Measurements from ENCODE around the gene FBXO2.

The FBXO2 gene, protein sequence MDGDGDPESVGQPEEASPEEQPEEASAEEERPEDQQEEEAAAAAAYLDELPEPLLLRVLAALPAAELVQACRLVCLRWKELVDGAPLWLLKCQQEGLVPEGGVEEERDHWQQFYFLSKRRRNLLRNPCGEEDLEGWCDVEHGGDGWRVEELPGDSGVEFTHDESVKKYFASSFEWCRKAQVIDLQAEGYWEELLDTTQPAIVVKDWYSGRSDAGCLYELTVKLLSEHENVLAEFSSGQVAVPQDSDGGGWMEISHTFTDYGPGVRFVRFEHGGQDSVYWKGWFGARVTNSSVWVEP

DNA sequence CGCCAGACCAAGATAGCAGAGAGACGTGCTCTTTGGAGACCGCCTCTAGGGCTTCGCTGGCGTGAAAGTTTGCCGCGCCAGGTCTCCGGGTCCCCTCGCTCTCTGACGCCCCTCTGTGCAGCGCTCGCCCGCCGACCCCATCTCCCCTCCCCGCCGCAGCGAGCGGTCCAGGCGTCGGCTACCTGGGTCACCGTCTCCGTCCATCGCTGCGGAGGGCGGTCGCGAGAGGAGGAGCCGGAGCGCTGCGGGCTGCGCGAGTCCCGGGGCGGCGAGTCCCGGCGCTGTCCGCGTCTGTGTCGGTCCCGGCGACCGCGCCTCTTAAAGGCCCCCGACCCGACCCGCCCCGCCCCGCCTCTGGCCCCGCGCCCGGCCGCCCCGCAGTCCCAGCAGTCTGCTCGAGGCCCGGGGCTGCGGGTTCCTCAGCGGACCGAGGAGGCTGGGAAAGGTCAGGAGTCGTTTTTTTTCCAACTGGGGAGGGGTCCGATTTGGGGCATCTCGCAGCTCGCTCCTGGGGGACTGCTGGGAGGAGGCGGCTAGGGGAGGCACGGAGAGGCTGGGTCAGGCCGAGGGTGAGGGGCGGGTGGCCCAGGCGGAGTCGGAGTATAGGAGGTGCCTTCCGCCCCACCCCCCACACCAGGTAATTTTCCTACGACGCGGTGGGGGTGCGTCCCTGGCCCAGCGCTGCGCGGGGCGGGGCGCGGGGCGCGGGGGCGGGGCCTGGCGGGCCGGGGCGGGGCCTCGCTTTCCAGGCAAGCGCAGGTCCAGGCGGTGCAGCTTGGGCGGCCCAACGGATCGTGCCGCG, at the start of gene FBXO2, which contains the start of gene FBXO44:
FBXO2 (minus strand) TSS at position 293 of the 802 bp plus-strand sequence; CDS start at position 204, 89 bp downstream.
FBXO44 (plus strand) TSS at position 741 of the 802 bp plus-strand sequence. CDS start 959 bp downstream, outside the sequence.
- peak; percentile 71 for DNase-seq (ENCODE audit: extremely low spot score)
- ChIA-PET POLR2A (interaction anchor here (1.1 kb wide), 1 partner anchor 10 kb away, joined by 4 read pairs; the partner anchor contains the start of gene FBXO6), CTCF (interaction anchor here (1.8 kb wide), 1 partner anchor 65 kb away, joined by 6 read pairs; no protein-coding TSS in a partner anchor)
- no peak for TF ChIP-seq SUZ12 (IDR thresholded peaks at IDR 0.05)
- TF ChIP-seq ARNT (IDR thresholded peaks at IDR 0.05): no peak
- no peak for TF ChIP-seq BHLHE40 (IDR thresholded peaks at IDR 0.05; ENCODE audit: borderline replicate concordance)
- TF ChIP-seq HDGF (IDR thresholded peaks at IDR 0.05; ENCODE audit: borderline replicate concordance): no peak

DNA sequence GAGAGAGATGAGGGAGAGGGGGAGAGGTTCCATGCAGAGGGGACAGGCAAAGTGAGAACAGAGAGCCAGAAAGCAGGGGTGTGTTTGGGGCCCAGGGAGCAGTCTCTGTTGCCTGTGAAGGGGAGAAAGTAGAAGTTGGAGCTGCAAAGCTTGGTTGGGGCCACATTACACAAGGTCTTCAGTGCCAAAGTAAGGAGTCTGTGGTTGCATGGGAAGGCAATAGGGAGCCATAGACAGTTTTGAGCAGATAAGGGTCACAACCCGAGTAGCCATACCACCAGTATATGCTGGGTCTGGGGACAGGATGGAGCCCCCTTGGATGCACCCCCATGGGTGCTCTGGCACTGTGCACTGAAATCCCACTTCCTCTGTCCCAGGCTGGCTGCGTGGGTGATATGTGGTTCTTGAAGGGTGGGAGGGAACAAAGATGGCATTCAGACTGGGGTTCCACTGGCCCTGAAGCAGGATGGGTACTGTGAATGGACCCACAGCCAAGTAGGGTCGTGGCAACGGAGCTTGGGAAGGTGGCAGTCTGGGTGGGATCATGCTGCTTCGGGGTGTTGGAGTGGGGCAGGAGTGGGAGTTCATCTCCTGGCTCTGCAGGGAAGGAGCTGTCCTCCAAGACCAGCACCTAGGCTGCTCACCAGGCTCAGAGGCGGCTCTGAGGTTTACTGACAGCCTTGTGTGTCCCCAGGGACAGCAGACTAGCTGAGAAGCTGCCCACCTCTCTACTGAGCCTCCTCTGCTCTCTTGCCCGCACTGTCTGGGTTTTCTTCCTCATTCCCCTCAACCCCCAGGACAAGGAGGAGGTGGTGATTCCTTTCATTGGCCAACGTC, 49.3 kb upstream of the FBXO2 start:
- no peak for DNase-seq (ENCODE audit: extremely low spot score)
- ChIA-PET POLR2A (no interaction called here), CTCF (interaction anchor here (0.6 kb wide), 1 partner anchor 101 kb away, joined by 3 read pairs; no protein-coding TSS in a partner anchor)
- no peak for TF ChIP-seq SUZ12 (IDR thresholded peaks at IDR 0.05)
- no peak for TF ChIP-seq TARDBP (IDR thresholded peaks at IDR 0.05)
- no peak for TF ChIP-seq FOXM1 (IDR thresholded peaks at IDR 0.05; ENCODE audit: borderline replicate concordance)
- TF ChIP-seq SP1 (IDR thresholded peaks at IDR 0.05): no peak
- TF ChIP-seq, protein P1, sequence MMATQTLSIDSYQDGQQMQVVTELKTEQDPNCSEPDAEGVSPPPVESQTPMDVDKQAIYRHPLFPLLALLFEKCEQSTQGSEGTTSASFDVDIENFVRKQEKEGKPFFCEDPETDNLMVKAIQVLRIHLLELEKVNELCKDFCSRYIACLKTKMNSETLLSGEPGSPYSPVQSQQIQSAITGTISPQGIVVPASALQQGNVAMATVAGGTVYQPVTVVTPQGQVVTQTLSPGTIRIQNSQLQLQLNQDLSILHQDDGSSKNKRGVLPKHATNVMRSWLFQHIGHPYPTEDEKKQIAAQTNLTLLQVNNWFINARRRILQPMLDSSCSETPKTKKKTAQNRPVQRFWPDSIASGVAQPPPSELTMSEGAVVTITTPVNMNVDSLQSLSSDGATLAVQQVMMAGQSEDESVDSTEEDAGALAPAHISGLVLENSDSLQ (IDR thresholded peaks at IDR 0.05): no peak
- TF ChIP-seq CTBP1 (IDR thresholded peaks at IDR 0.05; ENCODE audit: borderline replicate concordance): no peak
- no peak for TF ChIP-seq ZNF384 (IDR thresholded peaks at IDR 0.05)
- TF ChIP-seq FOXK2 (IDR thresholded peaks at IDR 0.05): no peak
- TF ChIP-seq ELF4 (IDR thresholded peaks at IDR 0.05): no peak
- TF ChIP-seq HDGF (IDR thresholded peaks at IDR 0.05; ENCODE audit: borderline replicate concordance): no peak
- TF ChIP-seq ARNT (IDR thresholded peaks at IDR 0.05): no peak
- TF ChIP-seq BHLHE40 (IDR thresholded peaks at IDR 0.05; ENCODE audit: borderline replicate concordance): no peak
- TF ChIP-seq L3MBTL2 (conservative IDR thresholded peaks at IDR 0.05): no peak

DNA sequence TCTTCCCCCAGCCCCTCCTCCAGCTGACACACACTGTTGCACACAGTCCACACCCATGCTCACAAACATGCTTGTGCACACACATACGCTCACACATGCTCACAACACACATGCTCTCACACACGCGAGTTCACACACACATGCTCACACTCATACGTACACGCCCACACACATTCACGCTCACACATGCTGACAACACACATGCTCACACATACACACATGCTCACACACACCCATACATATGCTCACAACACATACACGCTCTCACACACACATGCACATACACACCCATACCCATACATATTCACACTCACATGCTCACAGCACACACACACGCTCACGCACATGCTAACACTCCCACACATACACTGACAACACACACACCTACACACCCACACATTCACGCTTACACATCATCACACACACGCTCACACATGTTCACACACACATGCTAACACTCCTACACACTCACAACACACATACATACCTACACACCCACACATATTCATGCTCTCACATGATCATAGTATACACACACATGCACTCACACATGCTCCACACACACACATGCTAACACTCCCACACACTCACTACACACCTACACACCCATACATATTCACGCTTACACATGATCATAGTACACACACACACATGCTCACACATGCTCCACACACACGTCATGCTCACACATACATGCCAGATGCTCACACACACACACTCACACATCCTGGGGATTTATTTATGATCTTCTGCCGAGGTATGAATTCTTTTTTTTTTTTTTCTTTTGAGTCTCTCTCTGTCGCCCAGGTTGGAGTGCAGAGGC, 48.0 kb upstream of the FBXO2 start:
- DNase-seq (ENCODE audit: extremely low spot score): no peak
- ChIA-PET POLR2A (no interaction called here), CTCF (no interaction called here)
- no peak for TF ChIP-seq SP1 (IDR thresholded peaks at IDR 0.05)
- TF ChIP-seq FOXK2 (IDR thresholded peaks at IDR 0.05): no peak
- TF ChIP-seq, protein P1 (IDR thresholded peaks at IDR 0.05): no peak
- no peak for TF ChIP-seq LEF1 (IDR thresholded peaks at IDR 0.05; ENCODE audit: borderline replicate concordance)
- no peak for TF ChIP-seq ELF4 (IDR thresholded peaks at IDR 0.05)
- peak; percentile 46; the same call in 1 of the 2 replicates for TF ChIP-seq TARDBP (IDR thresholded peaks at IDR 0.05)
- no peak for TF ChIP-seq L3MBTL2 (conservative IDR thresholded peaks at IDR 0.05)
- TF ChIP-seq BHLHE40 (IDR thresholded peaks at IDR 0.05; ENCODE audit: borderline replicate concordance): no peak
- no peak for TF ChIP-seq ARNT (IDR thresholded peaks at IDR 0.05)

DNA sequence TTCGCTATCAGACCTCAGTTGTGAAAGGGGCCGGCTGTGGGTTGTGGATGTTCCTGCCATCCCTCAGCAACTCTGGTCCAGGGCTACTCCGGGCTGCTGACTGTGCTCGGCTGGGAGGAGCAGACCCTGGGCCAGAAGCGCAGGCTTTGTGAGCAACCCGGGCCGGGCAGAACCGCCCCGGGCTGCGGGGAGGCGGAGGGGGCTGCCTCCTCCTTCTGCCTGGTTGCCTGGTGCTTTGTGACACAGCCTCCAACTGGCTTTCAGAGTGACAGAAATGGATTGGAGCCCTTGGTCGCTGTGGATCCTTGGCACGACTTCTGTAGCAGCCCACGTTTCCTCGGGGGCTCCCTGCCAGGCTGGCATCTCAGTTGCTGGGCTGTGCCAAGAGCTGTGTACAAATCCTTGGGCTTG, 47.3 kb upstream of the FBXO2 start:
- TF ChIP-seq BHLHE40 (IDR thresholded peaks at IDR 0.05; ENCODE audit: borderline replicate concordance): no peak
- TF ChIP-seq LEF1 (IDR thresholded peaks at IDR 0.05; ENCODE audit: borderline replicate concordance): no peak
- no peak for TF ChIP-seq NFRKB (IDR thresholded peaks at IDR 0.05)
- no peak for TF ChIP-seq FOXA1 (IDR thresholded peaks at IDR 0.05)
- TF ChIP-seq HDGF (IDR thresholded peaks at IDR 0.05; ENCODE audit: borderline replicate concordance): no peak
- no peak for TF ChIP-seq FOXK2 (IDR thresholded peaks at IDR 0.05)
- no peak for TF ChIP-seq ELF4 (IDR thresholded peaks at IDR 0.05)
- TF ChIP-seq, protein P1 (IDR thresholded peaks at IDR 0.05): no peak
- no peak for TF ChIP-seq SP1 (IDR thresholded peaks at IDR 0.05)
- TF ChIP-seq ZNF384 (IDR thresholded peaks at IDR 0.05): no peak
- no peak for TF ChIP-seq FOXM1 (IDR thresholded peaks at IDR 0.05; ENCODE audit: borderline replicate concordance)
- no peak for TF ChIP-seq L3MBTL2 (conservative IDR thresholded peaks at IDR 0.05)
- no peak for TF ChIP-seq TARDBP (IDR thresholded peaks at IDR 0.05)
- no peak for TF ChIP-seq SUZ12 (IDR thresholded peaks at IDR 0.05)
- no peak for TF ChIP-seq ARNT (IDR thresholded peaks at IDR 0.05)
- no peak for TF ChIP-seq CTBP1 (IDR thresholded peaks at IDR 0.05; ENCODE audit: borderline replicate concordance)
- ChIA-PET CTCF (no interaction called here), POLR2A (no interaction called here)
- DNase-seq (ENCODE audit: extremely low spot score): no peak
